Uterus (tissue), 4 donors: ENCODE data around the gene OCA2. TPM values are rescaled to one million over a fixed set of nuclear protein-coding genes. Genes with fewer than 3 reads are reported as not detected.

Experiments used
- DNase-seq, 2 donors: peaks; one replicate each; pipeline ENCODE4 v3.0.0-alpha.2; 2019 to 2020
- H3K27ac ChIP-seq, 2 donors: fragments of 200-600 bp; sonication (generic); 1 replicate in 1 of 2; 2 replicates in 1 of 2; pipeline ENCODE4 v1.5.1; 2016 to 2018
- H3K27me3 ChIP-seq, 2 donors: fragments of 200-600 bp; sonication (generic); one replicate each; pipeline ENCODE4 v1.5.1; 2018 to 2019; ENCODE audit warnings: control low read depth in 1 of 2
- H3K36me3 ChIP-seq, 2 donors: fragments of 200-600 bp; sonication (generic); one replicate each; pipeline ENCODE4 v1.5.1; 2019; ENCODE audit warnings: control low read depth in 1 of 2
- H3K4me1 ChIP-seq, 2 donors: fragments of 200-600 bp; sonication (generic); one replicate each; pipeline ENCODE4 v1.5.1; 2018 to 2019; ENCODE audit warnings: control low read depth in 1 of 2
- H3K4me3 ChIP-seq, 2 donors: fragments of 200-600 bp; sonication (generic); 1 replicate in 1 of 2; 2 replicates in 1 of 2; pipeline ENCODE4 v1.5.1; 2018 to 2019; ENCODE audit warnings: mild to moderate bottlenecking in 1 of 2
- H3K9me3 ChIP-seq, 2 donors: fragments of 200-600 bp; sonication (generic); one replicate each; pipeline ENCODE4 v1.5.1; 2019; ENCODE audit warnings: control low read depth in 1 of 2
- POLR2A ChIP-seq, 2 donors: fragments of 450-650 bp; IDR thresholded peaks; one replicate each; pipeline ENCODE4 v1.6.1; 2016; ENCODE audit warnings: antibody characterized with exemption in 2 of 2, mild to moderate bottlenecking in 1 of 2, moderate library complexity in 1 of 2
- intact Hi-C: fragments of 100-400 bp; cut with DNase I; formaldehyde crosslinking; loops from one replicate; pipeline ENCODE4 v1.15.1; 2023; ENCODE audit warnings: low total_unique reads
- total RNA-seq, 4 donors: library from RNA; depleted of rRNA in 3 of 4; stranded (reverse); fragments of >200 nt in 3 of 4; gene quantifications; one replicate each; pipeline versions ENCODE4 v1.1.0 to v1.2.4, GENCODE V29; 2014 to 2023
- TF ChIP-seq, protein P1 (sequence below), 4 experiments: fragments of 200-600 bp in 2 of 4; fragments of 450-650 bp in 2 of 4; sonication (generic) in 2 of 4; IDR thresholded peaks; one replicate each; pipeline ENCODE4 v1.5.1; 2016 to 2019; ENCODE audit warnings: antibody characterized with exemption in 4 of 4, mild to moderate bottlenecking in 2 of 4, moderate library complexity in 1 of 4
- donor health status: DM: yes; HTN: yes; CAD: no.

The OCA2 gene
- total RNA-seq, 4 donors from 2014 or later: 0.55 to 4.6 TPM; not detected in 2

- H3K9me3 ChIP-seq: no peaks in the 10 kb centered on the region
- TF ChIP-seq POLR2A (IDR thresholded peaks at IDR 0.05): no peak
- TF ChIP-seq, protein P1, sequence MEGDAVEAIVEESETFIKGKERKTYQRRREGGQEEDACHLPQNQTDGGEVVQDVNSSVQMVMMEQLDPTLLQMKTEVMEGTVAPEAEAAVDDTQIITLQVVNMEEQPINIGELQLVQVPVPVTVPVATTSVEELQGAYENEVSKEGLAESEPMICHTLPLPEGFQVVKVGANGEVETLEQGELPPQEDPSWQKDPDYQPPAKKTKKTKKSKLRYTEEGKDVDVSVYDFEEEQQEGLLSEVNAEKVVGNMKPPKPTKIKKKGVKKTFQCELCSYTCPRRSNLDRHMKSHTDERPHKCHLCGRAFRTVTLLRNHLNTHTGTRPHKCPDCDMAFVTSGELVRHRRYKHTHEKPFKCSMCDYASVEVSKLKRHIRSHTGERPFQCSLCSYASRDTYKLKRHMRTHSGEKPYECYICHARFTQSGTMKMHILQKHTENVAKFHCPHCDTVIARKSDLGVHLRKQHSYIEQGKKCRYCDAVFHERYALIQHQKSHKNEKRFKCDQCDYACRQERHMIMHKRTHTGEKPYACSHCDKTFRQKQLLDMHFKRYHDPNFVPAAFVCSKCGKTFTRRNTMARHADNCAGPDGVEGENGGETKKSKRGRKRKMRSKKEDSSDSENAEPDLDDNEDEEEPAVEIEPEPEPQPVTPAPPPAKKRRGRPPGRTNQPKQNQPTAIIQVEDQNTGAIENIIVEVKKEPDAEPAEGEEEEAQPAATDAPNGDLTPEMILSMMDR (IDR thresholded peaks at IDR 0.05): no peak
- H3K36me3 ChIP-seq: no peaks in the 10 kb centered on the region
- H3K27ac ChIP-seq: no peak overlapping the region
- intact Hi-C loops: no loop called here
- H3K27me3 ChIP-seq: no peaks in the 10 kb centered on the region
- no peak for DNase-seq
- no peak overlapping the region for H3K4me3 ChIP-seq
- H3K4me1 ChIP-seq: no peaks in the 10 kb centered on the region
These were observed 292.7 kb downstream of the OCA2 start for GRCh38 chr15:27806396-27806795.

GRCh38 chr15:27805261-27806220 lies 293.6 kb downstream of the OCA2 start:
- Histone ChIP-seq H3K36me3 (no peaks in the 10 kb centered on the region), H3K9me3 (no peaks in the 10 kb centered on the region), H3K27ac (no peak overlapping the region), H3K4me3 (no peak overlapping the region), H3K4me1 (no peaks in the 10 kb centered on the region), H3K27me3 (no peaks in the 10 kb centered on the region)
- intact Hi-C loops: no loop called here
- no peak for TF ChIP-seq POLR2A (IDR thresholded peaks at IDR 0.05)
- TF ChIP-seq, protein P1 (IDR thresholded peaks at IDR 0.05): no peak
- no peak for DNase-seq

GRCh38 chr15:27804569-27805260 lies 294.4 kb downstream of the OCA2 start:
- no peak for DNase-seq
- no peaks in the 10 kb centered on the region for H3K36me3 ChIP-seq
- H3K4me3 ChIP-seq: no peak overlapping the region
- no peaks in the 10 kb centered on the region for H3K27me3 ChIP-seq
- H3K9me3 ChIP-seq: no peaks in the 10 kb centered on the region
- intact Hi-C loops: no loop called here
- H3K4me1 ChIP-seq: no peaks in the 10 kb centered on the region
- TF ChIP-seq POLR2A (IDR thresholded peaks at IDR 0.05): no peak
- TF ChIP-seq, protein P1 (IDR thresholded peaks at IDR 0.05): no peak
- no peak overlapping the region for H3K27ac ChIP-seq

DNA sequence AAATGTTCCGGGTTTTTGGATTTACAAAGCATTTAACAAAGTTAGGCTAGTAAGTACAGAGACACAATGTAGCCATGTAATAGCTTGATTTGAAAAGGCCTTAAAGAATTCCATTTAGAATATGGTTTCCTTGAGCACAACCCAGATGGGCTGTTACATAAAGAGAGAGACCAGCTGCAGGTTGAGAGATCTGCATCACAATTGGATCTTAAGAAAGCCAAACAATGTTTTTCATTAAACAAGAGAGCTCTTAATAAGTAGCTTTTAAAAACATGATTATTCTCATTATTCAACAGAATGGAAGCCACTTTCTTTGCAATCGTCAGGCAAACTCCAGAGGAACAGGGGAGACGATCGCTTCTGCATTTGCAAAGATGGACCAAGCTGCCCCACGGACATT lies 300.3 kb downstream of the OCA2 start:
- Histone ChIP-seq H3K36me3 (no peaks in the 10 kb centered on the region), H3K4me1 (no peaks in the 10 kb centered on the region), H3K27me3 (no peaks in the 10 kb centered on the region), H3K4me3 (no peak overlapping the region), H3K9me3 (no peaks in the 10 kb centered on the region), H3K27ac (no peak overlapping the region)
- intact Hi-C loops: loop anchor here (10.0 kb wide), 1 partner anchor 56 kb away; no protein-coding TSS in a partner anchor
- TF ChIP-seq POLR2A (IDR thresholded peaks at IDR 0.05): no peak
- TF ChIP-seq, protein P1 (IDR thresholded peaks at IDR 0.05): no peak
- no peak for DNase-seq

- H3K27ac ChIP-seq: no peak overlapping the region
- intact Hi-C loops: loop anchor here (10.0 kb wide), 1 partner anchor 57 kb away; no protein-coding TSS in a partner anchor
- TF ChIP-seq POLR2A (IDR thresholded peaks at IDR 0.05): no peak
- TF ChIP-seq, protein P1 (IDR thresholded peaks at IDR 0.05): no peak
- H3K9me3 ChIP-seq: no peaks in the 10 kb centered on the region
- H3K27me3 ChIP-seq: no peaks in the 10 kb centered on the region
- no peak for DNase-seq
- no peaks in the 10 kb centered on the region for H3K36me3 ChIP-seq
- H3K4me1 ChIP-seq: no peaks in the 10 kb centered on the region
- no peak overlapping the region for H3K4me3 ChIP-seq
These were observed 301.4 kb downstream of the OCA2 start for GRCh38 chr15:27797765-27798164.
